ENCODE data around the gene AGGF1.
"Not testable (repeated sequence)": the region's sequence is repeated elsewhere in the genome, so short reads cannot be mapped to it uniquely, and the experiment has no call there.

The AGGF1 gene

DNA sequence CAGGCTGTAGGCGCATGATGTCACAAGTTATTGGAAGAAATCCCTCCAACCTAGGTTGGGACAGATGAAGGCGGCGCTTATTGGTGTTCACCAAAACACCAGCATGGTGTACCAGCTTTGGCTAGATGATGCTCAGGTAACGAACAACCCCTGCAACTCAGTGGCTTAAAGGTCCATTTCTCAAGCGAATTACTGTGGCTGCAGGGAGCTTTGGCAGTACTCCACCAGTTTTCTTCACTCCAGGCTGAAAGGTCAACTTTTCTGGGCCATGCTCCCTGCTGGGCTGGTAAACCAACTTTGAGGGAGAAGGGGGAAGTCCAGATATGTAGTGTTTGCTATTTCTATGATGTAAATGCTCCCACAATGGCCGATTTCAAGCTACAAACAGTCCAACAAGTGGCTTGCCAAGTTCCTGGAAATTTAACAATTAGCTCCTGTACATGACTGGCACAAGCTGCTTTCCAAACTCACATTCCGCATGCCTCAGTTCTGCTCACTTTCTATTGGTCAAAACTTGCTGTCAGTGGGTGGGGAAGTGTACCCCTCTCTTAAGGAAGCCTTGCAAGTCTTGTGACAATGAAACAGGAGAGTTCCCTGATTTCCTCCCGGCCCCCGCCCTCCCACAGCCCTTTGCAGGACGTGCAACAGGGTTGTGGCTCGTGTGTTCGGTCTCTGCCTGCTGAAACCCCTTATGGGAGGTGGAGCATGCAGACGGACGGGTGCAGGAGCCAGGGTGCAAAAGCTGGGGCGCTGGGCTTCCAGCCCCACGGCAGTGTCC lies 57.5 kb downstream of the AGGF1 start:
- DNase-seq (ENCODE audit: low read depth, low spot score): peak; percentile 67

DNA sequence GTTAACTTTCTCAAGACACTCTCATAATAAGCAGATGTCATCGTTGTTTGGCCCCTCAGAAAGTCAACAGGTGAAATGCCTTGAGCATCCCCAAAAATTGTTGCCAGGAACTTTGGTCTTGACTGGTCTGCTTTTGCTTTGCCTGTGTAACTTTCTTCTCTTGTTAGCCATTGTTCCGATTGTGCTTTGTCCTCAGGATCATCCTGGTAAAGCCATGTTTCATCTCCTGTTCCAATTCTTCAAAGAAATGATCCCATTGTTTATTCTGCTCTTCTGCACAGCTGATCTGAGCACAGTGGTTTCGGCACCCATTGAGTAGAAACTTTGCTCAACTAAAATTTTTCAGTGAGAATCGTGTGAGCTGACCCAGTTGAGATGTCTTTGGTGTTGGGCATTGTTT lies 65.0 kb downstream of the AGGF1 start:
- no peak for DNase-seq (ENCODE audit: low read depth, low spot score)

DNA sequence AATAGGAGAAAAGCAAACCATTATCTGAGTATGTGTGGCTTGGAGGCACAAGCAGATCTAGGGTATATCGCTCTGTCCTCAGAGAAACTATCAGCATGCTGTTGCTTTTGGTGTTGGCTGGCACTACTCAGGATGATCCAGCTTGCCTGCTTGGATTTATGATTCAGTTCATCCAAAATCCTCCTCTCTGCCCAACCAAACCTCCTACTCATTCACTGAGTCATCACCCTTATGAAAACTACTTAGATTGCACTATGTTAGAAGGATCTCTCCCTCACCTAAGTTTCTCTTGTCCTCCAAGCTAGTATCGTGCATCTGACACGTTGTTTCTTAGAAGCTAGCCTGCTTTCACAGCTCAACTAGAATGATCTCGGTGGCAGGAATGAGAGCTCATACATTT lies 71.1 kb downstream of the AGGF1 start:
- peak; percentile 40 for DNase-seq (ENCODE audit: low read depth, low spot score)

DNA sequence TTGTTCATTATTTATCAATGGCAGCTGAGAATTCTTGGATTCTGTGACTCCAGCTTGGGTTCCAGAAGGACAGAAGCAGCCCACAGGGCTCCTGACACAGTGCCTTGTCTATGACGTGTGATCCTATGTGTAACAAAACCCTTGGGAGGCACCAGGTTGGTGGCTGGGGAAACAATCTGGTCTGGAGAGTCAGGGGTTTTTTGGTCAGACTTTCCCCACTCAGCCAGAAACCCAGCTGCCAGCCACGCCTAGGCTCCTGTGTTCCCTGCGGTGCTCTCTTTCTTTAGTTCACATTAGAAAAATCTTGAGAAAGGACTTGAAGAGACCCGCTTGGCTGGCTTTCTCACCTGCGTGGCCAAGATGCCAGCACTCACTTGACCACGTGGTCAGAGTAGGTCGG lies 72.3 kb downstream of the AGGF1 start:
- no peak for DNase-seq (ENCODE audit: low read depth, low spot score)

DNA sequence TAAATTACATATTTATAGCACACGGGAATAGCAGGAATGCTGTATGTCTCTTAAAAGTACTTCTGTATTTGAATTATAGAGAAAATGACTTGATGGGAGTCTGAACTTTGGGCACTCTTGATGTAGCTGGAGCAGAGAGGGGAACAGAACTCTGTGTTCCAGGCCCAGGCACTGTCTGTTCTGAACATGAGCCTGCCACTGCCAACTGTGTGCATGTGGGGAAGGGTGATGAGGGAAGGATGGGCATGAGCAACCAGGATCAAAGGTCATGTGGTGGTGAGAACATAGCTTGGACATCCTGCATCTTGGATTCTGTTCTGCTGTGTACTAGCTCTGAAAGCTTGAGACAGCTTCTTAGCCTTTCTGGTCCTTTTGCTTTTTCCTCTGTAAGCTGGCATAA lies 73.3 kb downstream of the AGGF1 start:
- no peak for DNase-seq (ENCODE audit: low read depth, low spot score)

DNA sequence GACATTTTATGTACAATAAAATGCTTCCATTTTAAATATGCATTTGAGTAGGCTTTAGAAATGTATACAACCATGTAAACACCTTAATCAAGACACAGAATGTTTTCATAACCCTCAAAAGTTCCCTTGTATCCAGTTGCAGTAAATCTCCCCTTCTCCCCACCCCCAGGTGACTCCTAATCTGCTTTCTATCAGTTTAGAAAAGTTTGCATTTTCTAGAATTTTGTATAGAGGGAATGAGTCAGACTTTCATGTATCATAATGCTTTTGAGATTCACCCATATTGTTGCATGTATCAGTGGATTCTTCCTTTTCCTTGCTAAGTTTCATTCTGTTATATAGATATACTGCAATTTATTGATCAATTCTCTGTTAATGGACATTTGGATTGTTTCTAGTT lies 74.6 kb downstream of the AGGF1 start:
- no peak for DNase-seq (ENCODE audit: low read depth, low spot score)

DNA sequence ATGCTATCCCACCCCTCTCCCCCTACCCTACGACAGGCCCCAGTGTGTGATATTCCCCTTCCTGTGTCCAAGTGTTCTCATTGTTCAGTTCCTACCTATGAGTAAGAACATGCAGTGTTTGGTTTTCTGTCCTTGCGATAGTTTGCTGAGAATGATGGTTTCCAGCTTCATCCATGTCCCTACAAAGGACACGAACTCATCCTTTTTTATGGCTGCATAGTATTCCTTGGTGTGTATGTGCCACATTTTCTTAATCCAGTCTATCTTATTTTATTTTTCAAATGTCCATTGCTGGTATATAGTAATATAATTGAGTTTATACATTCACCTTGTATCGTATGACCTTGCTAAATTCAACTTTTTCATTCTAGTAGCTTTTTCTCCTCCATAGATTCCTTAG lies 76.8 kb downstream of the AGGF1 start:
- not testable (repeated sequence) for DNase-seq (ENCODE audit: low read depth, low spot score)

Measured in astrocyte of the hippocampus (primary cell).